Neural progenitor cell (in vitro differentiated cells): ENCODE measurements around the gene ZSCAN10. TPM values are rescaled to one million over a fixed set of nuclear protein-coding genes. Genes with fewer than 3 reads are reported as not detected.
"Not testable (repeated sequence)": the region's sequence is repeated elsewhere in the genome, so short reads cannot be mapped to it uniquely, and the experiment has no call there.

Experiments used
- DNase-seq: peaks from one replicate; pipeline ENCODE4 v3.0.0-alpha.2; 2016; ENCODE audit warnings: low spot score
- H2AFZ ChIP-seq: fragments of 200-600 bp; sonication (generic); replicated peaks from 2 replicates; pipeline ENCODE4 v1.6.1; 2016; ENCODE audit warnings: antibody characterized with exemption
- H3F3A ChIP-seq: fragments of 200-600 bp; sonication (generic); 2 replicates; pipeline ENCODE4 v1.6.1; 2016; ENCODE audit warnings: antibody characterized with exemption, low read depth
- H3K27ac ChIP-seq: fragments of 200-600 bp; sonication (generic); 2 replicates; pipeline ENCODE4 v1.5.1; 2016; ENCODE audit warnings: mild to moderate bottlenecking
- H3K27me3 ChIP-seq: fragments of 200-600 bp; sonication (generic); 2 replicates; pipeline ENCODE4 v1.6.1; 2016; ENCODE audit warnings: mild to moderate bottlenecking, moderate library complexity
- H3K36me3 ChIP-seq: fragments of 200-600 bp; sonication (generic); 2 replicates; pipeline ENCODE4 v1.5.1; 2016
- H3K4me1 ChIP-seq: fragments of 200-600 bp; sonication (generic); 2 replicates; pipeline ENCODE4 v1.6.1; 2016; ENCODE audit warnings: mixed run types
- H3K4me2 ChIP-seq: fragments of 200-600 bp; sonication (generic); 2 replicates; pipeline ENCODE4 v1.6.1; 2016
- H3K4me3 ChIP-seq: fragments of 200-600 bp; sonication (generic); 2 replicates; pipeline ENCODE4 v1.5.1; 2016
- H3K79me2 ChIP-seq: fragments of 200-600 bp; sonication (generic); 2 replicates; pipeline ENCODE4 v1.6.1; 2016; ENCODE audit warnings: low read depth
- H3K9ac ChIP-seq: fragments of 200-600 bp; sonication (generic); 2 replicates; pipeline ENCODE4 v1.6.1; 2016
- H3K9me3 ChIP-seq: fragments of 200-600 bp; sonication (generic); 2 replicates; pipeline ENCODE4 v1.5.1; 2016; ENCODE audit warnings: low read depth
- H4K20me1 ChIP-seq: fragments of 200-600 bp; sonication (generic); 2 replicates; pipeline ENCODE4 v1.6.1; 2016; ENCODE audit warnings: low read depth
- H3K27ac Mint-ChIP-seq: 3 replicates; pipeline ENCODE4 v1.8.0; 2021; ENCODE audit warnings: mixed read lengths
- H3K27me3 Mint-ChIP-seq: 2 replicates; pipeline ENCODE4 v1.8.0; 2022; ENCODE audit warnings: low read depth, mild to moderate bottlenecking, inconsistent platforms, moderate library complexity, mixed read lengths; ENCODE audit not compliant: insufficient read depth
- H3K36me3 Mint-ChIP-seq: 3 replicates; pipeline ENCODE4 v1.8.0; 2021; ENCODE audit warnings: mixed read lengths
- H3K4me1 Mint-ChIP-seq: 3 replicates; pipeline ENCODE4 v1.8.0; 2021; ENCODE audit warnings: mixed read lengths
- H3K4me3 Mint-ChIP-seq: 3 replicates; pipeline ENCODE4 v1.8.0; 2021; ENCODE audit warnings: mild to moderate bottlenecking, moderate library complexity, mixed read lengths
- H3K9me3 Mint-ChIP-seq: 3 replicates; pipeline ENCODE4 v1.8.0; 2020; ENCODE audit warnings: mixed read lengths
- EZH2 ChIP-seq: fragments of 200-600 bp; sonication (generic); IDR thresholded peaks from 2 replicates; pipeline ENCODE4 v1.6.1; 2017; ENCODE audit warnings: antibody characterized with exemption, mild to moderate bottlenecking, moderate library complexity
- EZH2phosphoT487 ChIP-seq: fragments of 200-600 bp; sonication (generic); IDR thresholded peaks from 2 replicates; pipeline ENCODE4 v1.6.1; 2017; ENCODE audit warnings: antibody characterized with exemption
- total RNA-seq: library from RNA; depleted of rRNA; stranded (reverse); fragments of >200 nt; gene quantifications from 2 replicates; pipeline ENCODE4 v1.2.3, GENCODE V29; 2015; ENCODE audit warnings: low replicate concordance
- TF ChIP-seq, protein P1 (sequence below): fragments of 200-600 bp; sonication (generic); IDR thresholded peaks from 2 replicates; pipeline ENCODE4 v1.5.1; 2017; ENCODE audit warnings: antibody characterized with exemption, mild to moderate bottlenecking

Gene ZSCAN10
- total RNA-seq, 1 donor from 2014 or later = 5.4 TPM

DNA sequence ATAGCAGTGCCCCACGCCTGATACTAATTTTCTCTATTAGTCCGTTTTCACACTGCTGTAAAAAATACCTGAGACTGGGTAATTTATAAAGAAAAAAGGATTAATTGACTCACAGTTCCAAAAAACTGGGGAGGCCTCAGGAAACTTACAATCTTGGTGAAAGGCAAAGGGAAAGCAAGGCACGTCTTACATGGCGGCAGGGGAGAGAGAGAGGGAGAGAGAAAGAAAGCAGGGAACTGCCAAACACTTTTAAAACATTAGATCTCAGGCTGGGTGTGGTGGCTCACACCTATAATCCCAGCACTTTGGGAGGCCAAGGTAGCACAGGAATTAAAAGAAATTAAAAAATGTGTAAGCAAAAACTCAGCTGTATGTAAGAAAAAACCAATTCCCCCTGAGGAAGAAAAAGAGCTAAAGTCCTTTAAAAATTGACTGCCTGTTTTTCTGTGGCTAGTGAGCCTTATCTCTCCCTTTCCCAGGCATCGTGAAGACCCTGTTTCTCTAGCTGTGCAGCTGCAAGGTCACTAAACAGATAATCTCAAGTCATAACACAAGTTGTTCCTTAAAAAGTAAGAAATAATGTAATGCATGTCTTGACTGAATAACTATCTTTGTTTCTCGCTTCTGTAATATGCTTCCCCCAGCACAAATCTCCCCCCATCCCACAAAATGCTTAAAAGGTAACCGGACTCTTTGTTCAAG is 14.0 kb downstream of the ZSCAN10 start:
- Histone ChIP-seq H3K9me3 (no peaks in the 10 kb centered on the region), H3K36me3 (no peaks in the 10 kb centered on the region), H4K20me1 (no peaks in the 10 kb centered on the region), H3K4me1 (peaks cover 6% of the 10 kb centered on the region), H3K27ac (no peak overlapping the region), H3K4me2 (no peak overlapping the region), H2AFZ (no peak overlapping the region), H3K4me3 (no peak overlapping the region), H3K79me2 (no peaks in the 10 kb centered on the region), H3K27me3 (no peaks in the 10 kb centered on the region), H3F3A (peaks cover 12% of the 10 kb centered on the region), H3K9ac (no peak overlapping the region)
- Mint-ChIP-seq H3K27me3 (peaks cover 10% of the 10 kb centered on the region), H3K36me3 (no peaks in the 10 kb centered on the region), H3K4me1 (peaks cover 32% of the 10 kb centered on the region), H3K4me3 (no peak overlapping the region), H3K9me3 (peaks cover 2% of the 10 kb centered on the region), H3K27ac (no peak overlapping the region)
- TF ChIP-seq, protein P1, sequence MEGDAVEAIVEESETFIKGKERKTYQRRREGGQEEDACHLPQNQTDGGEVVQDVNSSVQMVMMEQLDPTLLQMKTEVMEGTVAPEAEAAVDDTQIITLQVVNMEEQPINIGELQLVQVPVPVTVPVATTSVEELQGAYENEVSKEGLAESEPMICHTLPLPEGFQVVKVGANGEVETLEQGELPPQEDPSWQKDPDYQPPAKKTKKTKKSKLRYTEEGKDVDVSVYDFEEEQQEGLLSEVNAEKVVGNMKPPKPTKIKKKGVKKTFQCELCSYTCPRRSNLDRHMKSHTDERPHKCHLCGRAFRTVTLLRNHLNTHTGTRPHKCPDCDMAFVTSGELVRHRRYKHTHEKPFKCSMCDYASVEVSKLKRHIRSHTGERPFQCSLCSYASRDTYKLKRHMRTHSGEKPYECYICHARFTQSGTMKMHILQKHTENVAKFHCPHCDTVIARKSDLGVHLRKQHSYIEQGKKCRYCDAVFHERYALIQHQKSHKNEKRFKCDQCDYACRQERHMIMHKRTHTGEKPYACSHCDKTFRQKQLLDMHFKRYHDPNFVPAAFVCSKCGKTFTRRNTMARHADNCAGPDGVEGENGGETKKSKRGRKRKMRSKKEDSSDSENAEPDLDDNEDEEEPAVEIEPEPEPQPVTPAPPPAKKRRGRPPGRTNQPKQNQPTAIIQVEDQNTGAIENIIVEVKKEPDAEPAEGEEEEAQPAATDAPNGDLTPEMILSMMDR = no peak
- TF ChIP-seq EZH2 = no peak
- TF ChIP-seq EZH2phosphoT487 = no peak
- no peak for DNase-seq

GRCh38 chr16:3084491-3084890 is 14.6 kb downstream of the ZSCAN10 start:
- H3K4me1 Mint-ChIP-seq = peaks cover 32% of the 10 kb centered on the region
- H3K27me3 ChIP-seq = no peaks in the 10 kb centered on the region
- TF ChIP-seq EZH2phosphoT487 (no peak), EZH2 (no peak)
- TF ChIP-seq, protein P1 = no peak
- no peak overlapping the region for H3K4me3 Mint-ChIP-seq
- peaks cover 6% of the 10 kb centered on the region for H3K4me1 ChIP-seq
- H4K20me1 ChIP-seq = no peaks in the 10 kb centered on the region
- H3K9me3 Mint-ChIP-seq = peaks cover 2% of the 10 kb centered on the region
- no peak overlapping the region for H2AFZ ChIP-seq
- no peak overlapping the region for H3K27ac Mint-ChIP-seq
- H3K9me3 ChIP-seq = no peaks in the 10 kb centered on the region
- no peaks in the 10 kb centered on the region for H3K36me3 ChIP-seq
- no peak overlapping the region for H3K4me2 ChIP-seq
- DNase-seq = no peak
- peaks cover 10% of the 10 kb centered on the region for H3K27me3 Mint-ChIP-seq
- no peak overlapping the region for H3K9ac ChIP-seq
- H3K79me2 ChIP-seq = no peaks in the 10 kb centered on the region
- H3K4me3 ChIP-seq = no peak overlapping the region
- H3K36me3 Mint-ChIP-seq = no peaks in the 10 kb centered on the region
- no peak overlapping the region for H3K27ac ChIP-seq
- peaks cover 12% of the 10 kb centered on the region for H3F3A ChIP-seq

DNA sequence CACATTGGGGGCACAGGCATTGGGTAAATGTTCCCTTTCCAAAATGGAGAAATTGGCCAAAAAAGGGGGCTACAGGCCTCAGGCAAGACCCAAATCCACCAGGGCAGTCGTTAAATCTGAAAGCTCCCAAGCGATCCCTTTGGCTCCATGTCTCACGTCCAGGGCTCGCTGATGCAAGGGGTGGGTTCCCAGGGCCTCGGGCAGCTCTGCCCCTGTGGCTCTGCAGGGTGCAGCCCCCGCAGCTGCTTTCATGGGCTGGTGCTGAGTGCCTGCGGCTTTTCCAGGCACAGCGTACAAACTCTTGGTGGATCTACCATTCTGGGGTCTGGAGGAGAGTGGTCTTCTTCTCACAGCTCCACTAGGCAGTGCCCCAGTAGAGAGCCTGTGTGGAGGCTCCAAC is 15.7 kb downstream of the ZSCAN10 start:
- not testable (repeated sequence) for H3K4me3 ChIP-seq, DNase-seq, H3K4me3 Mint-ChIP-seq, H3K27ac ChIP-seq, H3K79me2 ChIP-seq, H3K27me3 ChIP-seq, H3K9me3 Mint-ChIP-seq, H3K36me3 ChIP-seq, H3K9me3 ChIP-seq, H2AFZ ChIP-seq, H3K4me1 ChIP-seq, H3K4me2 ChIP-seq, H3K9ac ChIP-seq, H3K27ac Mint-ChIP-seq, H4K20me1 ChIP-seq, H3K36me3 Mint-ChIP-seq
- H3K4me1 Mint-ChIP-seq = peaks cover 28% of the 10 kb centered on the region
- peaks cover 10% of the 10 kb centered on the region for H3K27me3 Mint-ChIP-seq
- peaks cover 12% of the 10 kb centered on the region for H3F3A ChIP-seq

DNA sequence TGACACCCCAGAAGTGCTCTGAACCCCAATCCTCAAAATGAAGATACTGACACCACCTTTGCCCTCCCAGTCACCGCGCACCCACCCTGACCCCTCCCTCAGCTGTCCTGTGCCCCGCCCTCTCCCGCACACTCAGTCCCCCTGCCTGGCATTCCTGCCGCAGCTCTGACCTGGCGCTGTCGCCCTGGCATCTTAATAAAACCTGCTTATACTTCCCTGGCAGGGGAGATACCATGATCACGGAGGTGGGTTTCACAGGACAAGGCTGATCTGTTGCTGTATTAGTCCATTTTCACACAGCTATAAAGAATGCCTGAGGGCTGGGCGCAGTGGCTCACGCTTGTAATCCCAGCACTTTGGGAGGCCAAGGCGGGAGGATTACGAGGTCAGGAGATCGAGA is 17.1 kb downstream of the ZSCAN10 start:
- H3K27me3 ChIP-seq, H3K4me1 ChIP-seq, H3K9me3 Mint-ChIP-seq, H3K4me3 Mint-ChIP-seq, H3K27me3 Mint-ChIP-seq, H3K4me3 ChIP-seq, H2AFZ ChIP-seq, H3K27ac ChIP-seq, DNase-seq, H3K36me3 Mint-ChIP-seq, H3K36me3 ChIP-seq, H3K79me2 ChIP-seq, H3K9me3 ChIP-seq, H4K20me1 ChIP-seq, H3K27ac Mint-ChIP-seq, H3F3A ChIP-seq, H3K4me2 ChIP-seq, H3K9ac ChIP-seq: not testable (repeated sequence)
- H3K4me1 Mint-ChIP-seq = peaks cover 13% of the 10 kb centered on the region
